HG03097 (cell line): ENCODE data around the gene KRT14.

ENCODE experiments used
- ATAC-seq: cut with Tn5 transposase; IDR thresholded peaks from one replicate; pipeline ENCODE4 v1.9.1; 2021; ENCODE audit not compliant: unreplicated experiment, low FRiP score

Gene KRT14

GRCh38 chr17:41533613-41534012 is 53.1 kb downstream of the KRT14 start:
- no peak for ATAC-seq

- no peak for ATAC-seq
Observed at GRCh38 chr17:41532947-41533570, 53.6 kb downstream of the KRT14 start.
